Subcutaneous abdominal adipose tissue (tissue), 5 donors: ENCODE measurements around the gene BABAM1.

ENCODE experiments used
- H3K27ac ChIP-seq: one replicate; pipeline ENCODE4 v1.7.0; 2013; ENCODE audit warnings: low read depth, mild to moderate bottlenecking, inconsistent platforms, low read length, moderate library complexity
- H3K27me3 ChIP-seq, 5 donors: one replicate each; pipeline ENCODE4 v1.7.0; 2013; ENCODE audit warnings: low read length in 5 of 5, inconsistent platforms in 1 of 5; ENCODE audit not compliant: control insufficient read depth in 5 of 5, insufficient read depth in 4 of 5
- H3K36me3 ChIP-seq, 5 donors: one replicate each; pipeline ENCODE4 v1.7.0; 2013; ENCODE audit warnings: low read length in 5 of 5; ENCODE audit not compliant: control insufficient read depth in 5 of 5, insufficient read depth in 5 of 5
- H3K4me1 ChIP-seq, 5 donors: one replicate each; pipeline ENCODE4 v1.7.0; 2013; ENCODE audit warnings: low read length in 5 of 5, mild to moderate bottlenecking in 3 of 5, moderate library complexity in 1 of 5; ENCODE audit not compliant: control insufficient read depth in 5 of 5, insufficient read depth in 5 of 5
- H3K4me3 ChIP-seq, 5 donors: one replicate each; pipeline ENCODE4 v1.7.0; 2013; ENCODE audit warnings: low read length in 5 of 5, low read depth in 1 of 5
- H3K9ac ChIP-seq, 5 donors: one replicate each; pipeline ENCODE4 v1.7.0; 2013; ENCODE audit warnings: low read length in 5 of 5, mild to moderate bottlenecking in 4 of 5, moderate library complexity in 3 of 5
- H3K9me3 ChIP-seq, 5 donors: one replicate each; pipeline ENCODE4 v1.7.0; 2013; ENCODE audit warnings: low read length in 5 of 5; ENCODE audit not compliant: control insufficient read depth in 5 of 5
- donor health status: healthy.
- donor health status: healthy.
- donor health status: healthy.
- donor health status: healthy.
- donor health status: healthy.

The BABAM1 gene

GRCh38 chr19:17320435-17320834, 53.2 kb downstream of the BABAM1 start:
- peaks cover 0 to 56% (median 37%) of the 10 kb centered on the region in 5 donors for H3K36me3 ChIP-seq
- H3K9me3 ChIP-seq, result no peaks in the 10 kb centered on the region
- peaks cover 0 to 22% (median 16%) of the 10 kb centered on the region in 5 donors for H3K4me1 ChIP-seq
- no peak overlapping the region for H3K4me3 ChIP-seq
- H3K27me3 ChIP-seq, result no peaks in the 10 kb centered on the region
- H3K9ac ChIP-seq, result no peak overlapping the region
- H3K27ac ChIP-seq, result no peak overlapping the region

GRCh38 chr19:17321655-17322489, 54.6 kb downstream of the BABAM1 start:
- no peaks in the 10 kb centered on the region for H3K9me3 ChIP-seq
- H3K27me3 ChIP-seq, result no peaks in the 10 kb centered on the region
- peak overlapping the region in 2 of 5 donors; percentile 44 to 47 for H3K9ac ChIP-seq
- H3K4me1 ChIP-seq, result peaks cover 0 to 36% (median 30%) of the 10 kb centered on the region in 5 donors
- no peak overlapping the region for H3K4me3 ChIP-seq
- H3K27ac ChIP-seq, result no peak overlapping the region
- H3K36me3 ChIP-seq, result peaks cover 0 to 52% (median 30%) of the 10 kb centered on the region in 5 donors

- Histone ChIP-seq H3K9me3 (no peaks in the 10 kb centered on the region), H3K4me1 (peaks cover 0 to 39% (median 33%) of the 10 kb centered on the region in 5 donors), H3K9ac (no peak overlapping the region), H3K4me3 (peak overlapping the region in 1 of 5 donors; percentile 0), H3K36me3 (peaks cover 0 to 55% (median 34%) of the 10 kb centered on the region in 5 donors), H3K27me3 (no peaks in the 10 kb centered on the region), H3K27ac (no peak overlapping the region)
These were observed 55.6 kb downstream of the BABAM1 start for GRCh38 chr19:17322854-17323253.

- Histone ChIP-seq H3K9ac (no peak overlapping the region), H3K27ac (no peak overlapping the region), H3K4me1 (peaks cover 0 to 39% (median 34%) of the 10 kb centered on the region in 5 donors), H3K36me3 (peaks cover 0 to 54% (median 34%) of the 10 kb centered on the region in 5 donors), H3K4me3 (peak overlapping the region in 1 of 5 donors; percentile 50), H3K27me3 (no peaks in the 10 kb centered on the region), H3K9me3 (no peaks in the 10 kb centered on the region)
These were observed 56.2 kb downstream of the BABAM1 start for GRCh38 chr19:17323300-17323963.

GRCh38 chr19:17323964-17324332, 56.7 kb downstream of the BABAM1 start:
- Histone ChIP-seq H3K27me3 (no peaks in the 10 kb centered on the region), H3K9me3 (no peaks in the 10 kb centered on the region), H3K9ac (no peak overlapping the region), H3K27ac (no peak overlapping the region), H3K4me3 (peak overlapping the region in 1 of 5 donors; percentile 50), H3K4me1 (peaks cover 0 to 39% (median 34%) of the 10 kb centered on the region in 5 donors), H3K36me3 (peaks cover 0 to 50% (median 33%) of the 10 kb centered on the region in 5 donors)

GRCh38 chr19:17324357-17325114, 57.3 kb downstream of the BABAM1 start:
- Histone ChIP-seq H3K27me3 (no peaks in the 10 kb centered on the region), H3K36me3 (peaks cover 0 to 48% (median 30%) of the 10 kb centered on the region in 5 donors), H3K4me1 (peaks cover 0 to 45% (median 34%) of the 10 kb centered on the region in 5 donors), H3K27ac (no peak overlapping the region), H3K4me3 (no peak overlapping the region), H3K9ac (no peak overlapping the region), H3K9me3 (no peaks in the 10 kb centered on the region)

- no peaks in the 10 kb centered on the region for H3K27me3 ChIP-seq
- peaks cover 0 to 46% (median 34%) of the 10 kb centered on the region in 5 donors for H3K4me1 ChIP-seq
- no peaks in the 10 kb centered on the region for H3K9me3 ChIP-seq
- no peak overlapping the region for H3K4me3 ChIP-seq
- H3K27ac ChIP-seq, result no peak overlapping the region
- H3K36me3 ChIP-seq, result peaks cover 0 to 47% (median 24%) of the 10 kb centered on the region in 5 donors
- no peak overlapping the region for H3K9ac ChIP-seq
These were observed 57.9 kb downstream of the BABAM1 start for GRCh38 chr19:17325133-17325532.

- H3K9ac ChIP-seq, result no peak overlapping the region
- H3K36me3 ChIP-seq, result peaks cover 0 to 48% (median 21%) of the 10 kb centered on the region in 5 donors
- peaks cover 0 to 46% (median 34%) of the 10 kb centered on the region in 5 donors for H3K4me1 ChIP-seq
- H3K9me3 ChIP-seq, result no peaks in the 10 kb centered on the region
- peak overlapping the region; percentile 37 for H3K27ac ChIP-seq
- H3K27me3 ChIP-seq, result no peaks in the 10 kb centered on the region
- no peak overlapping the region for H3K4me3 ChIP-seq
These were observed 58.8 kb downstream of the BABAM1 start for GRCh38 chr19:17325881-17326594.

GRCh38 chr19:17326595-17326966, 59.3 kb downstream of the BABAM1 start:
- Histone ChIP-seq H3K9ac (no peak overlapping the region), H3K27me3 (no peaks in the 10 kb centered on the region), H3K4me3 (no peak overlapping the region), H3K4me1 (peaks cover 0 to 46% (median 34%) of the 10 kb centered on the region in 5 donors), H3K36me3 (peaks cover 0 to 47% (median 17%) of the 10 kb centered on the region in 5 donors), H3K27ac (no peak overlapping the region), H3K9me3 (no peaks in the 10 kb centered on the region)
